Sciatic nerve (tissue), 2 donors: ENCODE measurements around the gene LINGO4. TPM values are rescaled to one million over a fixed set of nuclear protein-coding genes. Genes with fewer than 3 reads are reported as not detected.
A peak's percentile ranks its signal among the peaks of the same experiment; 100 is the strongest.
"Not testable (repeated sequence)": the region's sequence is repeated elsewhere in the genome, so short reads cannot be mapped to it uniquely, and the experiment has no call there.

Experiments
- ATAC-seq: fragments of 200-7000 bp; cut with Tn5 transposase; one replicate; pipeline ENCODE4 v1.9.1; 2020; ENCODE audit warnings: mild to moderate bottlenecking, moderate library complexity
- DNase-seq: peaks from one replicate; pipeline ENCODE4 v3.0.0-alpha.2; 2020; ENCODE audit warnings: low spot score
- intact Hi-C: fragments of 100-400 bp; cut with DNase I; formaldehyde crosslinking; loops from one replicate; pipeline ENCODE4 v1.14.2; 2022
- total RNA-seq: library from RNA; stranded (reverse); fragmentation: NEBNext Ultra II Directional; extraction: Animal tissue kit (Norgen Biotek cat#: 25700); gene quantifications from one replicate; pipeline ENCODE4 v1.2.1, GENCODE V29; 2021
- donor health status: DM: no; HTN: no; CAD: no.
- donor health status: DM: no; HTN: no; CAD: no.

LINGO4 gene
- total RNA-seq, 1 donor from 2014 or later = not detected

- no peak for DNase-seq
- ATAC-seq = no peak
- intact Hi-C loops = no loop called here
These were observed 6.6 kb downstream of the LINGO4 start for GRCh38 chr1:151798571-151798970.

- intact Hi-C loops = no loop called here
- no peak for DNase-seq
- ATAC-seq = peak; percentile 7
These were observed 14.1 kb downstream of the LINGO4 start for GRCh38 chr1:151790940-151791651.

GRCh38 chr1:151790071-151790939, 14.9 kb downstream of the LINGO4 start, which contains the start of gene TDRKH:
Gene TDRKH, minus strand, starts transcription at chr1:151790500. Its CDS starts 7,478 bp downstream, at chr1:151783022.
- ATAC-seq = peak; percentile 100
- peak; percentile 98 for DNase-seq
- intact Hi-C loops = no loop called here

- no peak for DNase-seq
- no peak for ATAC-seq
- intact Hi-C loops = no loop called here
These were observed 17.5 kb downstream of the LINGO4 start for GRCh38 chr1:151787689-151788088.

DNA sequence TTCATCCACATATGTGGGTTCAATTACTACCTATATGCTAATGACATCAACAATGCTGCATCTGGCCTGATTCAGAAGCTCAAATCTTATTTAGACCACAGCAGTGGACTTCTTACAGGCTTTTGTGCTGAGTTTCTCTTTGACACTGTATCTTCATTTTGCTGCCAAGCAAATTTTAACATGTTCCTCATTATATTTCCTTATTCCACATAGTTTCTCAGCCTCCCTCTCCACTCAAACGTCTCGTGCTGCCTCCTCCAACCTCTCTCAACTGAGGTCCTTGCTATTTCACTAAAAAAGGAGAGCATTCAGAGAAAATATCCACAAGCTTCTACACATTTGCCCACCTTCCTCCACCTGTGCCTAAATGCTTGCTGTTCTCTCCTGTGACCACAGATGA, 21.4 kb downstream of the LINGO4 start:
- intact Hi-C loops = no loop called here
- DNase-seq (no peak), ATAC-seq (peak; percentile 22)

- DNase-seq (no peak), ATAC-seq (no peak)
- intact Hi-C loops = no loop called here
These were observed 22.5 kb downstream of the LINGO4 start for GRCh38 chr1:151782741-151783140.

GRCh38 chr1:151782026-151782425, 23.2 kb downstream of the LINGO4 start:
- intact Hi-C loops, DNase-seq, ATAC-seq: not testable (repeated sequence)

DNA sequence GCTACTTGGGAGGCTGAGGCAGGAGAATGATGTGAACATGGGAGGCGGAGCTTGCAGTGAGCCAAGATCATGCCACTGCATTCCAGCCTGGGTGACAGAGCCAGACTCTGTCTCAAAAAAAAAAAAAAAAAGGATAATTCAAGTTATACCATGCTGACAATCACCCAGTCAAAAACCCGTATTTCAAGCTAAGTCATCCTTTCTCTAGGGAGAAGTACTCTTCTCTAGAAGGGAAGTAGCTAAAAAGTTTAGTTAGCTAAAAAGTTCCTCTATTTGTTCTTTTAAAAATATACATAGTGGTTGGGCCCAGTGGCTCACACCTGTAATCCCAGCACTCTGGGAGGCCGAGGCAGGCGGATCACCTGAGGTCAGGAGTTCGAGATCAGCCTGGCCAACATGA, 24.5 kb downstream of the LINGO4 start:
- DNase-seq, ATAC-seq, intact Hi-C loops: not testable (repeated sequence)

- ATAC-seq (no peak), DNase-seq (no peak)
- intact Hi-C loops = no loop called here
These were observed 25.4 kb downstream of the LINGO4 start for GRCh38 chr1:151779852-151780251.

DNA sequence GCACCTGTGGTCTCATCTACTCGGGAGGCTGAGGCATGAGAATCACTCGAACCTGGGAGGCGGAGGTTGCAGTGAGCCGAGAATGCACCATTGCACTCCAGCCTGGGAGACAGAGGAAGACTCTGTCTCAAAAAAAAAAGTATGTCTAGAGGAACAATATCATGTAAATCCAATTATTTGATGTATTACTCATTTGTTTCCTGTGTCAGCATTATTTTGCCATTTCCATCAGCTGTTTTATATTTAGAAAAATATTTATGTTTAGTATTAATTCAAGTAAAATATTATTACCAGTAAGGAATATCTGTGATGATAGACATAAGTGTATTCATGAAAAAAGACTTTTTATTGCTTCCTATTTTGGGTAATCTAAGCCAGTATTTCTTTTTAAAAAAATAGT, 27.9 kb downstream of the LINGO4 start:
- no peak for ATAC-seq
- no peak for DNase-seq
- intact Hi-C loops = no loop called here

GRCh38 chr1:151776665-151777062, 28.6 kb downstream of the LINGO4 start:
- intact Hi-C loops = no loop called here
- no peak for ATAC-seq
- no peak for DNase-seq

- DNase-seq (no peak), ATAC-seq (no peak)
- intact Hi-C loops = no loop called here
These were observed 29.1 kb downstream of the LINGO4 start for GRCh38 chr1:151775894-151776664.

DNA sequence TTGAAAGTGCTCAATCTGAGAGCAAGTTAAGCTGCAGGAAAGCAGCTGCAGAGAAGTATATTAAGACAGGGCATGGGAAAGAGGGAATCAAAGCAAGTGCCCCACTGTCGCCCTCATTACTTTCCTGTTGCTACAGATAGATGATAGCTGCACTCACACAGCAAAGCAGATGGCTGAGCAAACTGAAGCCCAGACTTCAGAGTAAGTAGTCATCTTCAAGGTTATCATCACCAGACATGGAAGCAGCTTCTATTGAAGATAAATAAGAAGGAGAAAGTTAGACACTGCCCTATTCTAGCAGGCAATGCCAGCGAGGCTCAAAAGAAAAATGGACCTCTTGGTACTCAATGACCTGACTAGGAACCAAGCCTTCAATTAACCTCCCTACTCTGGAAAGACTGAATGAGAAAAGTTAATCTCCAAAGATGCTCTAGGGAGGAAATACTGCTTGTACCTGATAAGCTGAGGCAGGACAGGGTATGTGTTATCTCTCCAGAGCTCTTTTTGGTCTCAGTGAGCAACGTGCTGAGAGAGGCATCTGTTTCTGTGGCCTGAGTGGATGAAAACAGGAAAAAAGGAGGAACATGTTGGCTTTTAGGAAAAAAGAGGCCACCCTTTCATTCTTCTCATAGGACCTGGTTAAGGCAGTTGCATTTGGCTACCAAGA, 30.8 kb downstream of the LINGO4 start:
- intact Hi-C loops = no loop called here
- no peak for DNase-seq
- ATAC-seq = no peak

- ATAC-seq (no peak), DNase-seq (no peak)
- intact Hi-C loops = no loop called here
These were observed 31.5 kb downstream of the LINGO4 start for GRCh38 chr1:151773702-151774101.

DNA sequence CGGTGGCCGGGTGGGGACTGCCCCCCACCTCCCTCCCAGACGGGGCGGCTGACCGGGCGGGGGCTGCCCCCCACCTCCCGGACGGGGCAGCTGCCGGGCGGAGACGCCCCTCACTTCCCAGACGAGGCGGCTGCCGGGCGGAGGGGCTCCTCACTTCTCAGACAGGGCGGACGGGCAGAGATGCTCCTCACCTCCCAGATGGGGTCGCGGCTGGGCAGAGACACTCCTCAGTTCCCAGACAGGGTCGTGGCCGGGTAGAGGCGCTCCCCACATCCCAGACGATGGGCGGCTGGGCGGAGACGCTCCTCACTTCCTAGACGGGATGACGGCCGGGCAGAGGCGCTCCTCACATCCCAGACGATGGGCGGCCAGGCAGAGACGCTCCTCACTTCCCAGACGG, 35.9 kb downstream of the LINGO4 start:
- intact Hi-C loops, ATAC-seq, DNase-seq: not testable (repeated sequence)

- ATAC-seq, DNase-seq, intact Hi-C loops: not testable (repeated sequence)
These were observed 36.7 kb downstream of the LINGO4 start for GRCh38 chr1:151768351-151769066.

DNA sequence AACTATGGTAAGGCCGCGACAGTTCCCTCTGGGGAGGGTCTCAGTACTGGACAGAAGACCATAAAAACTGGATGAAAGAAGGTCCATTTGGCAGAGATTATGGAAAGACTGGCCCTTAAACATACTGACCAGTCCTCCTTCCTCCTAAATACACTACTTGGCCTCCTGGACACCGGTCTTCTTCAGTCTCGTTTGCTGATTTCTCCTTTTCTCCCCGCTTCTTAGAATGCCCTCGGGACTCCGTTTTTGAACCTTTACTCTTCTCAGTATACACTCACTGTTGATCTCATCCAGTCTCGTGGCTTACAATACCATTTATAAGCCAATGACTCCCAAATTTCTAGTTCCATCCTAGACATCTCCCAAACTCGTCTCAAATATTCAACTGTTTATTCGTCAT, 41.2 kb downstream of the LINGO4 start:
- no peak for DNase-seq
- intact Hi-C loops = no loop called here
- ATAC-seq = no peak
